ENCODE measurements around the gene CADPS.

Gene CADPS

GRCh38 chr3:62373215-62373614 lies 502.0 kb downstream of the CADPS start, which contains the start of gene FEZF2:
TSS of gene FEZF2 (minus strand) at chr3:62373550. CDS start at chr3:62372868, 682 bp downstream.
- no peak for DNase-seq (ENCODE audit: low spot score)

GRCh38 chr3:62372621-62373041 lies 502.6 kb downstream of the CADPS start:
- no peak for DNase-seq (ENCODE audit: low spot score)

DNA sequence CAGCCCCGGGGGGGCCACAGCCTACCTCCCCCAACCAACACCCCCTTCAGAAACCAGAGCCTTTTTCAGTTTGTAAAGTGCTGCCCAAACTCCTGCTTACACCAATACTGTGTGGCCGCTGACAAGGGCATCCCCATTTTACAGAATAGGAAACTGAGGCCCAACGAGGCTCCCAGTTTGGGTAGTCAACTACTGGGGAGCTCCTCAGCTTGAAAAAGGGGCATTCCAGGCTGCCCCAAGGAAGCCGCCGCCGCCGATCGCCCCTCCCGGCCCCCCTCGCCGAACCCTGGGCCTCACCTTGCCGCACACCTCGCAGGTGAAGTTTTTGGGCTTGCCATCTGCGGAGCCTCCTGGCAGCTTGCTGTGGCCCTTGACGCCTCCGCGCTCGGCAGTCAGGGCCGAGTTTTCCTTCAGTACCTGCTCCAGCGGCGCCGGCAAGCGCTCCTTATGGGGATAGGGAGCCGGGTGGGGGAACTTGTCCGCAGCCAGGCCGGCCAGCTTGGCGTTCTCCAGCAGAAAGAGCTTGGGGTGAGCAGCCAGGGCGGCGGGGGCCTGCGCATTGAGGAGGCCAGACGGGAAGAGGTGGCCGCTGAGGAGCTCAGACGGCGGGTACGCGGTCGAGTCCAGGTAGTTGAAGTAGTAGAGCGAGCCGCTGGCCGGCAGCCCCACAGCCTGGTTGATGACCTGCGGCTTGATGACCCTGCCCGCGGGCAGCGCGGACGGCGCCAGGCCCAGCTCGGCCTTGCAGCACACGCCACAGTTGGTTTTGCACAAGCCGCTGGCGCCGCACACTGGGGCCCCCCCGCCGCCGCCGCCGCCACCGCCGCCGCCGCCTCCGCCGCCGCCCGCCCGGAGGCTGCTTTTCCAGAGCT lies 503.3 kb downstream of the CADPS start:
- DNase-seq (ENCODE audit: low spot score), result no peak

GRCh38 chr3:62370858-62371719 lies 504.1 kb downstream of the CADPS start:
- no peak for DNase-seq (ENCODE audit: low spot score)

DNA sequence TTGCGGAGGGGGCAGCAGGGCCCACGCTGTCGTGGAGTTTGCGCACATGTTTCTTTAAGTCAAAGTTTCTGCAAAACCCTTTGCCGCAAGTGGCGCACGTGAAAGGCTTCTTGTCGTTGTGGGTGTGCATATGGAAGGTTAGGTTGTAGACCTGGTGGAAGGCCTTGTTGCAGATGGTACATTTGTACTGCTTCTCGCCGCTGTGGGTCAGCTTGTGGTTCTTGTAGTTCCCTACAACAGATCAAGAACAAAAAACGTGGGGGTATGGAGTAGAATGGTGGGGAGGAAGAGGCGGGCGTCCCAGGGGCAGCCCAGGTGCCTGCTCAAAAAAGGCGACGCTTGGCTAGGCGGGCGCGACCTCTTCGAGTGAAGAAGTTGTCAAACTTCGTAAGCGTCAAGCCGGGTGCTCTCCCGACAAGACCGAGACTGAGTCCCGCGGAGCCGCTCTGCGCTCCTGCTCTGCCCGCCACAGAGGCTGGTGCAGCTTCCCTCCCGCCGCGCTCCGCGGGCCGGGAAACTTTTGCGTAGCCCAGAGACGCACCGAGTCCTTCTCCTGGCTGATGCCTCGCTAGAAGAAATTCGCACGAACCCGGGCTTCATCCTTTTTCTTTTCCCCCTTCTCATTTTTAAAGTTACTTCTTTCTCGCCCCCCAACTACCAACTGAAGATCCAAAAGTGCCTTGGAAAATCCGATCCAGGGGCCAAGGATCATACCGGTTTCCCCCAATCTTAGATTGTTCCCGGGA lies 504.9 kb downstream of the CADPS start:
- no peak for DNase-seq (ENCODE audit: low spot score)

- no peak for DNase-seq (ENCODE audit: low spot score)
Observed at GRCh38 chr3:62369476-62369743, 505.8 kb downstream of the CADPS start.

DNA sequence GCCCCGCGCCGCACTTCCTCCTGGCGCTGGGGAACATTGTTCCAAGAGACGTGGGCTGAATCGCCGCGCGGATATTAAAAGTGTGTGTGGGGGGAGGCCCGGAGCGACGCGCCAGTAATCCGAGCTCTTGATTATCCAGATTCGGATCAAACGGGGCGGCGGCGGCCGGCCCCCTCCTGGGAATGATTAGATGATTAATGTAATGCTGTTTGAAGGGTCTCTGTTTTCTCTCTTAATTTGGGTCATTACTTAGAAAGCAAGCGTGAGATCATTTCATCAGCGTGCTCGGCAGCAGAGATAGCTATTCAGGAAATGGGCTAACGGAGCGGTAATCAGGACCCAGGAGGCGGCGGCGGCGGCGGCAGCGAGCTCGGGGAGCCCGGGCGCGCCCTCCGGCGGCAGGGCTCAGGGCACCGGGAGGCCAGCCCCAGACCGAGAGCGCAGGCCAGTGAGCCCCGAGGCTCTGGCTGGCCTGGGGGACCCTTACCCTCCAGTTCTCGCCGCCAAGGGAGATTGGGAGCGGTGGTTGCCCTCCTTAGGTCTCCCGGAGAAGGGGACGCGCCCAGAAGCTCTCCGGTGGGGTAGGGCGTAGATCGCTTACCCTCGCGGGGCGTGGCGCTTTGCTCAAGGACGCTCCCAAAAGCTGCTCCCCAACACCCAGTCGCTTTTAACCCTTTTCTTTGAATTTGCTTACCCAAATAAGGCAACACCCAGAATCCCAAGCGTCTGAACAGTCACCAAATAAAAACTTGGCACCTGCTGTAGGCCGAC lies 506.3 kb downstream of the CADPS start:
- no peak for DNase-seq (ENCODE audit: low spot score)

DNA sequence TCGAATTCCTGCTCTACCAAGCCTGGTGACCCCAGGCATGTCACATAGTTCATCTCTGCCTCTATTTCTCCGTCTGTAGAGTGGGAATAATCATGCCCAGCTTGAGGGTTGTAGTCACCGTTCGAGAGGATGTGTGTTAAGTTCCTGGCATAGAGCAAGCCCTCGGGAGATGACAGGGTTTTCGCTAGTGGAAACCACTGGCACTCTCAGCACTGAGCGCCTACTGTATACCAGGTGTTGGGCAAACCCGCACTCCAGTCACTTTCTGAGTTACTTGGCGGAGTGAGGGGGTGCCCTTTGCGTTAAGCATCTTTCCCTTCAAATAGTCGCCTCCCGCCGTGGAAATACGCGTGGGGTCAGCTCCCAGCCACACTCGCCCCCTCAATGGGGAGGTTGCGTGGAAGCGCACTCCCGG lies 506.9 kb downstream of the CADPS start:
- no peak for DNase-seq (ENCODE audit: low spot score)

DNA sequence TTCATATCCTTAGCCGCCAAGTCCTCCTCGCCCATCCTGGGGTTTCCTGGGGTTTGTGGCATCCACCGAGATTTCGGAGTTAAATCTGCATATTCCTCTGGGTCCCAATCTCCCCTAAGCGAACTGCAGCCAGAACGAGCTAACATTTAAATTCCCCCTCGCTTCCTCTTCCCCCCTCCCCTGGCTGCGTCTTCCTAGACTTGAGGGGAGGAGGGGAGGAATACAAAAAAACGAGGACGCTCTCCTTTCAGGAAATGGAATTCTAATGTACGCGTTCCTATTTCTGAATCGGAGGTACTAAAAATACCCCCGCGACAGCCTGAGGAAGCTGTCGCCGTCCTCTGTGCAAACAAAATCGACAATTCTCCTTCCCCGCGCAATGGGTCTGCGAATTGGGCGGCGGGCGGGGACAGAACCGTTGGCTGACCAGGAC lies 507.4 kb downstream of the CADPS start:
- no peak for DNase-seq (ENCODE audit: low spot score)

DNA sequence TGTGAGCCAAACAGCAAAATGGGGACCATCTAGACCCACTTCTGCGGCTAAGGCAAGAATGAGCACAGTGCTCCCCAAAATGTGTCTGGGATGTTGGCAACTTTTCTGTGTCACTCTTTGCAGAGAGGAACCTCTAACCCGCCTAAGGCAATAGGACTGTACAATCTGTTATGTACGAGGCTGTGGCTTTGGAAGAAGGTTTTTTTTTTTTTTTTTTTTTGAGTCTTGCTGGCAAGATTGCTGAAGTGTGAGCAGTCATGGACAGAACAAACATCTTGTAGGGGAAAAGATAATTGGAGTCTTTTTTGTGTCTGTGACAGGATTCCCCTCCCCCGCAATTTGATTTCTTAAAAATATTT lies 509.1 kb downstream of the CADPS start:
- no peak for DNase-seq (ENCODE audit: low spot score)

GRCh38 chr3:62365391-62366125 lies 509.7 kb downstream of the CADPS start:
- no peak for DNase-seq (ENCODE audit: low spot score)

DNA sequence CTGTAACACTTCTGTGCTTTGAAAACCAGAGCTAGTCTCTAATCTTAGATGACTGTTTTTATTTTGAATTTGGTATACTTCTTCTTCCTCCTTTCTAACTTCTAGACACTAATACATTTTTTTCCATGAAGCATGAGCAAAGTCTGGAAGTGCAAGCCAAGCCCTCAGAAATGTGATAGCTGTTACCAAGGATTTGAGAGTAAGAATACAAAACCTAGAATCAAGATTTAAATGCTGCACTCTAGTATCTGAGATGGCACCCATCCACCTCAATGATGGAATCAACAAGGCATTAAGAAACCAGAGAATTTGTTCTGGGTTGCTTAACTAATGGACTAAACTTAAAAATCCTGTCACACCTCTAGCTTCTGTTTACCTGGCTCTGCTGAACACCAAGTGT lies 511.0 kb downstream of the CADPS start:
- no peak for DNase-seq (ENCODE audit: low spot score)

DNA sequence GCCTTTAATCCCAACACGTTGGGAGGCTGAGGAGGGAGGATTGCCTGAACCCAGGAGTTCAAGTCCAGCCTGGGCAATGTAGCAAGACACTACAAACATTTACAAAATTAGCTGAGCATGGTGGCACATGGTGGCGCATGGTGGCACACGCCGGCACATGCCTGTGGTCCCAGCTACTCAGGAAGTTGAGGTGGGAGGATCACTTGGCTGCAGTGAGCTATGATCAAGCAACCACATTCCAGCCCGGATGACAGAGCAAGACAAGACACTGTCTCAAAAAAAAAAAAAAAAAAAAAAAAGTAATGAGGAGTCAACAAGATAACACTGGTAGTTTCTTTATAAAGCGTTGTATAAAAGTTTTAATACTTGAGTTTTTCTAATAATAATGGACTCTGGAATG lies 511.9 kb downstream of the CADPS start:
- no peak for DNase-seq (ENCODE audit: low spot score)

- no peak for DNase-seq (ENCODE audit: low spot score)
Observed at GRCh38 chr3:62361824-62362223, 513.4 kb downstream of the CADPS start.

GRCh38 chr3:62361261-62361660 lies 514.0 kb downstream of the CADPS start:
- no peak for DNase-seq (ENCODE audit: low spot score)

- DNase-seq (ENCODE audit: low spot score), result no peak
Observed at GRCh38 chr3:62359531-62359930, 515.7 kb downstream of the CADPS start.

- DNase-seq (ENCODE audit: low spot score), result no peak
Observed at GRCh38 chr3:62356356-62356755, 518.9 kb downstream of the CADPS start.

- no peak for DNase-seq (ENCODE audit: low spot score)
Observed at GRCh38 chr3:62355703-62356102, 519.5 kb downstream of the CADPS start.
